Stimulated activated naive CD4-positive, alpha-beta T cell (primary cell): ENCODE measurements around the gene ULBP3.

Experiments used
- DNase-seq, 6 experiments: peaks; one replicate each; lab custom pipeline; 2025; lab: John Stamatoyannopoulos, UW

The ULBP3 gene

DNA sequence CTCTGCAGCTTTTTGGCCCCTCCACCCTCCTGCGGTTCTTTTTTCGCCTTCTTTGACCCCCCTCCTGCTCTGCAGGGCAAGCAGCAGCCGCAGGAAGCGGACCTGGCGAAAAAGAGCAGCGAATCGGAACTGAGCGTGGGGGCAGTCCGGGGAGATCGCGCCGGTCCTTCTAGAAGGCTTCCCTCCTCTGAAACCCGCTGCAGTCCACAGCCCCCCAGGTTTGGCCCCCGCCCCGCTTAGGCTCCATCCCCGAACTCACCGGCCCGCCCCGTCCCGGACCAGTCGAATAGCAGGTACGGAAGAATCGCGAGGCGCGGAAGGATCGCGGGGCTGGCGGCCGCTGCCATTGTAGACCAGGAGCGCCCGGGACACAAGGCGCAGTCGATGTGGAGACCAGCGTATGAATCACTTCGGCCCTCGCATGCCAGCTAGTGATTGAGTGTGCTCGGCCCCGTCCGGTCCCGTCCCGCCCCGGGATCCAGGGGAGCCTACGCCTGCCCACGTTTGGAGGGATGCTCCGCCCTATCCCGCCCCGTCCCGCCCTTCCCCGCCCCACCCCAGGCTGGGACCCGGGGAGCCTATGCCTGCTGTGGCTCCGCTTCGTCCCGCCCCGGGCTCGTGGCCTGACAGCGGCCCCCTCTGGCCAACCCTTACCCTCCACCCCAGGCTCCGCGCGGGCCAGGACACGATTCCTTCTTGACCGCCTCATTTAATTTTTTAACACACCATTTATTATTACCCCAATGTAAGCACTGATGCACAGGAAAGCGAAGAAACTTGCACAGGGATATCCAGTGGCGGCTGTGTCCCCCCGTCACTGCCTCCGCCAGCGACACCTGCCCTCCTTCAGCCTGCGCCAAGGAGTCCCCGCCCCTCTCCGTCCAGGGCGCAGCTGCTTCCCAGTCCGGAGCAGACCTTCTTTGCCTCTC, at the start of gene ULBP3:
Gene ULBP3 (minus strand): TSS at position 402 of the 929 bp plus-strand sequence. CDS start 55 bp downstream, at position 347.
- DNase-seq, result peak; percentile 13 to 68 (median 56)

GRCh38 chr6:150118627-150119026, 49.7 kb upstream of the ULBP3 start:
- no peak for DNase-seq

DNA sequence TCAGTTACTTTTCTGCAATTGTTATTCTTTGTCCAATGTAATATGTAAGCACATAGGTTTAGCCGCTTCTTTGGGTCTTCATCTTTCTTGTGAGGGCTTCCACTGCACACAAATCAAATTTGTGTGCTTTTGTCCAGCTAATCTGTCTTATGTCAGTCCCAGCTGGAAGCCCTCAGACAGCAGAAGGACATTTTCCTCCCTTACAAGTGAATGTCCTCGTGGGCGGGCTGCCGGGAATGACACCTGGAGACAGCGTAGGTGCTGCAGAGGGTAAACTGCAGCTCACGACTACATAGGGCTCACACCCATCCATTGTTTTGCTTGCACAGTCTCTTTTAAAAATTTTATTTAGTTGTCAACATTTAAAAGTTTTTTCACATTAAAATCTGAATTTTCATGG, 49.3 kb upstream of the ULBP3 start:
- DNase-seq, result no peak

DNA sequence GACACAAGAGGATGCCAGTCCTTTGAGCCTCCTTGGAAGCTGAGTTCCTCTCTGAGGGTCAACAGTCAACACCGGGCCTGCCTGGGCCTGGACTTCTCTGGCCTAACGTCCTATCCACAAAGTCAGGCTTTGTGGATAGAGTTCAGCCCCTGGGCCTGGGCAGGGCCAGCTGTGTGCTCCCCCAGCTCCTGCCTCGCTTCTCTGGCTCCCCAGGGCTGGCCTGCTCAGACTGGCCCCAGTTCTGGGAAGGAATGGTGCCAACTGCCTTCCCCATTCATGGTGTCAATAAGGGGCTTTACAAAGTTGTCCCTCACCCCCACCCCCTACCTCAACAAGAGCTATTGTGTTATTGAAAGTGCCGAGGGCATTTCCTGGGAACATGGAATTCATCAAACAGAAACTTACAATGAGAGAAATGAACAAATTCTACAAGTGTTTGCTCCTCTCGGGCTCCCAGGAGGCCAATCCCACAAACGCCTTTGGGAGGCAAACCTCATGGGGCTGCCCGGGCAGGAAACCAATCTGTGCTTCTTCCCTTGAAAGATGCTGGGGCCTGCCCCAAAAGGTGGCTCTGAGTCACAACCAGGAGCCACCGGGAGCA, 47.4 kb upstream of the ULBP3 start:
- no peak for DNase-seq

- DNase-seq, result no peak
These were observed 46.8 kb upstream of the ULBP3 start for GRCh38 chr6:150115769-150116168.

DNA sequence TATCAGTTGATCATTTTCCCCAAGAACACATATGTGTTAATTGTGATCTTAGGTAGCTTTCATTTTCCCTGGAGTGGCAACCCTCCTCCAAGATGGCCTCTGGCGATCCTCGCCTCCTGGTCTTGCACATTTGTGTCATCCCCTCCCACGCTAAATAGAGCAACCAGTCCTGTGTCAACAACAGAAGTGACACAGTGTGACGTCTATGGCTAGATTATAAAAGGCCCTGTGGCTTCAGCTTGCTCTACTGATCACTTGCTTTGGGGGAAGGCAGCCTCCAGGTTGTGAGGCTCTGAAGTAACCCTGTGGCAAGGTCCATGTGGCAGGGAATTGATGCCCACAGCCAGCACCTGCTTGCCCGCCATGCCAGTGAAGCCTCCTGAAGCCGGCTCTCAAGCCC, 43.3 kb upstream of the ULBP3 start:
- DNase-seq, result no peak

DNA sequence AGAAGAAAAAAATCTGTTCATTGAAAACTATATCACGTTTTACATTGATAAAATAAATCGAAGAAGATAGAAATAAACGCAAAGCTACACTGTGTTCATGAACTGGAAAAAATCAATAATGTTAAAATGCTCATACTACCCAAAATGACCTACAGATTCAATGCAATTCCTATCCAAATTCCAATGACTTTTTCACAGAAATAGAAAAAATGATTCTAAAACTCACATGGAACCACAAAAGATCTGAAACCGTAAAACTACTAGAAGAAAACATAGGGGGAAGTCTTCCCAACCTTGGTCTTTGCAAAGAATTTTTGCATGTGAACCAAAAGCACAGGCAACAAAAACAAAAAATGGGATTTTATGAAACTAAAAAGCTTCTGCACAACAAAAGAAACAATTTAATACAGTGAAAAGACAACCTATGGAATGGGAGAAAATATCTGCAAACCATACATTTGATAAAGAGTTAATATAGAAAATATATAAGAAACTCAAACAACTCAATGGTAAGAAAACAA, 33.9 kb upstream of the ULBP3 start:
- DNase-seq, result no peak

DNA sequence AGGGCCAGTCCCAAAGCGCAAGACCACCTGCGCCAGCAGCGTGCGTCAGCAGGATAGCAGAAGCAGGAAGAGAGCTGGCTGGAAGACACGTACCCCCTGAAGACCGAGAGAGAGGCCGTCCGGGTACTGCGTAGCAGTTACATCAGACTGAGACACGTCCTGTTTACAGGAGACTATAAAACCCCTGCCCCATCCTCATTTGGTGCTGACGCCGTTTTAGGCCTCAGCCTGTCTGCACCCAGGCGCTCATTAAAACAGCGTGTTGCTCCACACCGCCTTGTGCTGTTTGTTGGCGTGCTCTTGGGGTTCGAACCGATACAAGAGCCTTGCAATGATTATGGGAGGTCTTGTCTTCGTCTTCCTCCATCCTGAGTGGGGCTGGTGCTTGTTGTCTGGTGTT, 31.8 kb upstream of the ULBP3 start:
- no peak for DNase-seq

- DNase-seq, result no peak
These were observed 31.0 kb upstream of the ULBP3 start for GRCh38 chr6:150099953-150100352.

GRCh38 chr6:150099546-150099945, 30.6 kb upstream of the ULBP3 start:
- DNase-seq, result no peak

DNA sequence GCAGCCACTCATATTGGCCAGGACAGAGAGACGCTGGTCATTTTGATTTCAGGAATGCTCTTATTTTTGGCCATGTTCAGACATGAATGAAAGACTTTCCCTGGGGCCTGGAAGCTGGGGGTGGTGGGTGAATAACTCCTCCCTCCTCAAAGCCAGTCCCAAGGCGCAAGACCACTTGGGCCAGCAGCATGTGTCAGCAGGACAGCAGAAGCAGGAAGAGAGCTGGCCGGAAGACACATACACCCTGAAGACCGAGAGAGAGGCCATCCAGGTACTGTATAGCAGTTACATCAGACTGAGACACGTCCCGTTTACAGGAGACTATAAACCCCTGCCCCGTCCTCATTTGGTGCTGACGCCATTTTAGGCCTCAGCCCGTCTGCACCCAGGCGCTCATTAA, 29.2 kb upstream of the ULBP3 start:
- DNase-seq, result no peak

DNA sequence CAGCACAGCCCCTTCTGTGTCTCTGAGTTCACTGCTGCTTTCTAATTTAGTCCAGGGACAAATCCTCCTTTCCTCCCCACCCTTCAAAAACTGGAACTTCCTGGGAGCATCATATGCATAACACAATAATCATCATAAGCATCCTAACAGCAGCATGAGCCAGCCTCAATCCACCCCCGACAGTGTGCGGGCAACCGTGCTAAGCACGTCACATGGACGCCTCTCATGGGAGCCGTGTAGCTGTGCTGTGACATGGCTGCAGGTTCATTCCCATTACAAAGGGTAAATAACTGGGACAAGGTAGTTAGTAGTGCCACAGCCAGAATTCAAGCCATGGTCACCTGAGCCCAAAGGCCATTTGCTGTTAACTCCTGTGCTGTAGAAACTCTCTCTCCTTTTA, 24.5 kb upstream of the ULBP3 start:
- DNase-seq, result no peak

DNA sequence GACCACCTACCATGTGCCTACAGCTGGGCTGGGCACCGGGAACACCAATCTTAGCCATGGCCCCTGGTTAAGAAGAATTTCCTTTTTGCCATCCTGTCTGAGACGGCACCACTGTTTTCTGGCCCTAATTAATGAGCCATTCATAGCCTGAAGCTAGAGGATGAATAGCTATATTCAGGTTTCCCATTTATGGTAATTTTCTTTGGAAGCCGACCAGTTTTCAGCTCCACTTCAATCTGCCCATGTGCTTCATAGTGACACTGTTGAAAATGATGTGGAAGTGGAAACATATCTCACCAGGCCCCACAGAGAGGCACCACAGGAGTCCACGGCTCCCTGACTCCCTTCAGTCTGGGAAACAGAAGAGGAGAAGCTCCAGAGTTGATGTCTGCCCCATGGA, 22.6 kb upstream of the ULBP3 start:
- no peak for DNase-seq

DNA sequence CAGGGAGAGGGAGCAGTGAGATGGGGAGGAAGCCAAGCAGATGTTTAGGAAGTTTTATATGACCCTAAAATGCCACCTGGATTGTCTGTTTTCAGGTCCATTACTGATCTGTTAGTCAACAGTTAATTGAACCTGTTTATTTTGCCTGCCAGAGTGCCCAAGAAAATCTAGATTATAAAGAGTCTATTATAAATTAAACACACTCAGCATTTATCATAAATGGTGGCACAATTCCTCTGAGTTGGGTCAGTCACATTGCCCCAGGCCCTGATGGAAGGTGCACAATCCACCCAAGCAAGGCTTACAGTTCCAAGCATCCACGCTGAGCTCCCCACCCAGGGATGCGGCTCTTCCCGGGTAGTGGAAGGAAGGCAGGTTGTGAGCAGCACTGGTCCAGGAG, 21.4 kb upstream of the ULBP3 start:
- DNase-seq, result no peak

- no peak for DNase-seq
These were observed 19.7 kb upstream of the ULBP3 start for GRCh38 chr6:150088481-150089154.

GRCh38 chr6:150087336-150087735, 18.4 kb upstream of the ULBP3 start:
- no peak for DNase-seq

DNA sequence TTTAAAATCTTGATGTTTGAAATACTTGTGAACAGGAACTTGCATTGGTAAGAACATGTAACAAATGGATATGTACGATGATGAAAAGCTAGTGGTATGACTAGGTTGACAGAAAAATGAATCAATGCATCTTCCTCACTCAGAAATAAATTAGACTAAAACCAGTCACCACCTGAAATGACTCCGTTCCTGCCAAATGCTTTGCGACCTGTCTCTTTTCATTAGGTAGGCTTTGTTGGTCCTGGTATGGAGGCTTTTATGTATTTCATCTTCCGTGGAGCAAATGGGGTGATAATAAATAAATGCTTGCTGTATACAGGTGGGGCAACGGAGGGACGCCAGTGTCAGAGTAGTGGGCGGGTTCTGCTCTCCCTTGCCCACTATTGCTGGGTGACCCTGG, 17.1 kb upstream of the ULBP3 start:
- DNase-seq, result no peak

DNA sequence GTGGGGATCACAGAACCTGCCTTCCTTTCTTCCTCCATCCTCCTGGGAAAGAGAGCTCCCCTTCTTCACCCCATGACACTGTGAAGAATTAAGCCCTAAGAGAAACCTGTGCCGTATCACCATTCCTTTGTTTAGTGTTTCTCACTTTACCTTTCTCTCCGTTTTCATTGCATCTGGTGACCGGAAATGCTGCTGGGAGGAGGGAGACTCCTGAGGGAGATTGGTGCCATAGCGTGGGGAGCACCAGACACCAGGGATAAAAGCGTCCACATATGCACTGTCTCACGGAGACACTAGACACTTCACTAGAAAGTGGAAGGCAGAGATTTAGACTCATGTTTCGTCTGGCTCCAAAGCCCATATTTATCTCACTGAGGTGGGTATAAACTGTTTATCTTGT, 15.5 kb upstream of the ULBP3 start:
- no peak for DNase-seq

GRCh38 chr6:150083839-150084238, 14.9 kb upstream of the ULBP3 start:
- DNase-seq, result no peak

DNA sequence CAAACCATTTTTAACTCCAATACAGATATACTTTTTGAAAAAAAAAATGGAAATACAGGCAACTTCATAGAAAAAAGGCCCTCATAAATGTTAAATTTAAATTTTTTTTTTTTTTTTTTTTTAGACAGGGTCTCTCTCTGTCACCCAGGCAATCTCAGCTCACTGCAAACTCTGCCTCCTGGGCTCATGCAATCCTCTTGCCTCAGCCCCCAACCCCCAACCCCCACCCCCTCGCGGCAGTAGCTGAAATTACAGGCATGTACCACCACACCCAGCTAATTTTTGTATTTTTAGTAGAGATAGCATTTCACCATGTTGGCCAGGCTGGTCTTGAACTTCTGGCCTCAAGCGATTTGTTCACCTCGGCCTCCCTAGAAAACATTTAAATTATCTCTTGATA, 12.8 kb upstream of the ULBP3 start:
- DNase-seq, result no peak

DNA sequence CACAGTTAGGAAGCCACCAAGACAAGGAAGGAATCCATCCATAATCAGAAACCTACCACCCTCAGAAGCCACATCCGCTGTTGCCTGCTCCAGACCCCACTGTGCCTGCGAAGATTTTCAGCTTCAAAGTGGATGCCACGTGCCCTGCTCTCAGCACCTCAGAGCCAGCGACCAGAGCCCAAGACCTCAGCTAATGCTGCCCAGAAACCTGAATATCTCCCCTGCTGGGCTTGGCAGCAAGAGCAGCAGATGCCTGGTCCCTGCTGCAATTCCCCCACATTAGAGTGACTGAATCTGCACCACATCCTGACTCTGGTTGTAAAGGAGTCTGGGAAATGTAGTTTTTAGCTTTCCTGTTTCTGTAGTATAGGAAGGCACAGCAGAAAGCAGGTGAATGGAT, 10.7 kb upstream of the ULBP3 start:
- peak in 3 of 6 experiments; percentile 40 to 63 (median 62) for DNase-seq

- DNase-seq, result no peak
These were observed 9.9 kb upstream of the ULBP3 start for GRCh38 chr6:150078788-150079187.
